Activated CD4-positive, alpha-beta T cell treated with anti-CD3 and anti-CD28 coated beads for 48 hours (primary cell): ENCODE measurements around the gene DNMT3A.
A peak's percentile ranks its signal among the peaks of the same experiment; 100 is the strongest.

ENCODE experiments used
- DNase-seq: peaks from one replicate; pipeline ENCODE4 v3.0.0-alpha.2; 2020

DNMT3A gene

GRCh38 chr2:25372405-25373268 lies 30.9 kb upstream of the DNMT3A start:
- DNase-seq, result no peak

- DNase-seq, result no peak
Observed at GRCh38 chr2:25371253-25372241, 29.8 kb upstream of the DNMT3A start.

GRCh38 chr2:25369876-25370275 lies 28.2 kb upstream of the DNMT3A start:
- DNase-seq, result no peak

GRCh38 chr2:25369439-25369838 lies 27.7 kb upstream of the DNMT3A start:
- no peak for DNase-seq

DNA sequence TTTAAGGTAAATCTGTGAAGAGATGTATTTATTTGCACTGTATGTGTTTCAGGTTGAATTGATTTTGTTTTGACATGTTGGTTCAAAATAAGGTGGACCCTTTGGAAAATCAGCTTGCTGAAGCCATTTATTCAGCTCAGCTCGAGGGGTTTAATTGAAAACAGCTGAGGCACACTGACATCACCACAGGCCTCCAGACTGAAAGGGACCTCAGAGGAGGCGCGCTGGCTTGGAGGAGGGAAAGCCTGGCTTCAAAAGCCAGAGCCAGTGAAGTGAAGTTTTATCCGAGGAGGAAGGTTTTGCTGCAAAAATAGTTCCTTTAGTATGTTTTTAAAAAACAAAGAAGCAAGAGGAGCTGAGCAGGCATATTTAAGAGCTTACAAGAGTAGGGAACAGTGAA lies 26.9 kb upstream of the DNMT3A start:
- DNase-seq, result no peak

- DNase-seq, result no peak
Observed at GRCh38 chr2:25367296-25367695, 25.6 kb upstream of the DNMT3A start.

- DNase-seq, result no peak
Observed at GRCh38 chr2:25366629-25367028, 24.9 kb upstream of the DNMT3A start.

- DNase-seq, result no peak
Observed at GRCh38 chr2:25365241-25365640, 23.5 kb upstream of the DNMT3A start.

GRCh38 chr2:25363733-25364132 lies 22.0 kb upstream of the DNMT3A start:
- no peak for DNase-seq

- peak; percentile 70 for DNase-seq
Observed at GRCh38 chr2:25362434-25363145, 20.9 kb upstream of the DNMT3A start.

- DNase-seq, result peak; percentile 97
Observed at GRCh38 chr2:25362049-25362433, 20.3 kb upstream of the DNMT3A start.

DNA sequence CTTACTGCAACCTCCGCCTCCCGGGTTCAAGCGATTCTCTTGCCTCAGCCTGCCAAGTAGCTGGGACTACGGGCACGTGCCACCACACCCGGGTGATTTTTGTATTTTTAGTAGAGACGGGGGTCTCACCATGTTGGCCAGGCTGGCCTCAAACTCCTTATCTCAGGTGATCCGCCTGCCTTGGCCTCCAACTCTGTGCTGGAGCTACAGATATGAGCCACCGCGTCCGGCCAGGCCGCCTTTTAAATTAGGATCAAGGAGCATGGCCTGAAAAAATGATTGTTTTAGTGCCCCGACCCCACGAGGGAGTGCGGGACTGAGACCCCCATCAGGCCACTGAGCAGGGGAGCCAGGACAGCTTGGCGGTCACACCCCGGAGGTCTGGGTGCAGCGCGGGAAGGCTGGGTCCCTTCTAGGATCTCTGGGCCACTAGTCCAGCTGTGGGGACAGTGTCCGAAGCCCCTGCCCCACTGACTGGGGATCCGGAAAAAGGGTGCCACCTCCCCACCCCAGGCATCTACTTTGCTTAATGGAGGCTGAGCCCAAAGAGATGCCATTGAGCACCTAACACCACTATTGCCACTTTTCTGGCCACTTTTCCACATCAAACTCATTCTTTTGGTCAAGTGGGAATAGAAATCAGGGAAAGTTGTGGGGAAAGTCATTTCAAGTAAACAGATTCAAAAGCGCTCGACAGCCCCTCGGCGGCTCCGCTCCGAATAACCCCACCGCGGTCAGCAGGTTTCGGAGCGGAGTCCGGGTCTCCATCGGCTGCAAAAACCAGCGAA lies 19.7 kb upstream of the DNMT3A start:
- no peak for DNase-seq

- DNase-seq, result no peak
Observed at GRCh38 chr2:25358836-25359235, 17.1 kb upstream of the DNMT3A start.

DNA sequence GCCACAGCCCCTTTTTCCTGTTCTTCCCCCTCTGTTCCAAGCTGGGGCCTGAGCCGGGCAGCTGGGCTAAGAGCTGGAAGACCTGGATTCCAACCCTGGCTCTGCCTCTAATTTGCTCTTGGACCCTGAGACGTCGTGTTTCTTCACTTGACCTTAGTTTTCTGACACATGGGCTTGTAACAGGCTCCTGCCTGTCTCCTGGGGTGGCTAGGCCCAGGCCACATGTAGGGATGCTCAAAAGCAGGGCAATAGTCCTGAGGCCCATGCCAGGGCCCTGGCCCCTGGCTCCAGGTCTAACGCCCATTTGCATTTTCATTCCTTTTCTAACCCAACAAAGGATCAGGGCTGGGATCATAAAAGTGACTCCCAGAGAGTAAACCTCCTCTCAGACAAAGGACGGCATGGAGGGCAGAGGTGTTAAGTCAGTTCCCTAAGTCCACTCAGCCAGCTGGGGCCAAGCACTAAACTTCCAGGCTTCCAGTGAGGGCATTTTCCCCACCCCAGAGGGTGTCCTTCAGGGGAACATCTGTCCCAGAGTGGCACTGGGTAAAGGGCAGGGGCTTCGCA lies 16.6 kb upstream of the DNMT3A start:
- no peak for DNase-seq

DNA sequence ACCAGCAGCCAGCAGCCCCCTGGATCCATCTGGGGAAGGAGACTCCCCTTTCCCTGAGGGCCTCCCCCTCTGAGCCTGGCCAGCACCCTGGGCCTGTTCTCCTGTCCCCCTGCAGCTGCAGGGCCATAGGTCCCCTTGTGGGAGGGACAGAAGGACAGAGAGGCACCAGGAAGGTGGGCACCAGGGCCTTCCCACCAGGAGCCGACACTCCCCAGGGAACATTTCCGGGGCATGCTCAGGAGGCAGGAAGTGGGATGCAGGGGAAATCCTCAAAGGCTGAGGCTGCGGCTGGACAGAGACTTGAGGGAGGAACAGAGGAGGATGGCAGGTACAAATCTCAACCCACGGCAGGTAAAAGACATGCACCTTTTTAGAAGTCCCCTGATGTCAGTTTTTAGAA lies 14.4 kb upstream of the DNMT3A start:
- DNase-seq, result no peak

GRCh38 chr2:25355270-25355669 lies 13.5 kb upstream of the DNMT3A start:
- no peak for DNase-seq

GRCh38 chr2:25354116-25354515 lies 12.4 kb upstream of the DNMT3A start:
- DNase-seq, result no peak

DNA sequence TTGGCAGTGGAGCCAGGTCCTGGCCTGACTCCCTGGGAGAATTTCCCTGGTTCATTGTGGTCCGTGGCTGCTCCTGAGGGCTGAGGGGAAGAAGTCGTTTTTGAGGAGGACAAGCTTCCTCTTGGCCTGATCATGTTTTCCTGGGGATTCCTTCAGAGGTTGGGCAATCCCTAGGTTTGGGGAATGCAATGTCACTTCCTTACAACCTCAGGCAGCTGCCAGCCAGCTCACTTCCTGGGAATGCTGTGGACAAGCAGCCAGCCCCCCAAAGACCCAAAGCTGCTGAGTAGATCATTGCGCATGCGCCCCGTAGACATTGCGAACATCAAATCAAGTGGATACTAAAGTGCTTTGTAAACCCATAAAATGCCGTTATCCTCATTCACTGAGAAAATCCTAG lies 7.7 kb upstream of the DNMT3A start:
- DNase-seq, result no peak

DNA sequence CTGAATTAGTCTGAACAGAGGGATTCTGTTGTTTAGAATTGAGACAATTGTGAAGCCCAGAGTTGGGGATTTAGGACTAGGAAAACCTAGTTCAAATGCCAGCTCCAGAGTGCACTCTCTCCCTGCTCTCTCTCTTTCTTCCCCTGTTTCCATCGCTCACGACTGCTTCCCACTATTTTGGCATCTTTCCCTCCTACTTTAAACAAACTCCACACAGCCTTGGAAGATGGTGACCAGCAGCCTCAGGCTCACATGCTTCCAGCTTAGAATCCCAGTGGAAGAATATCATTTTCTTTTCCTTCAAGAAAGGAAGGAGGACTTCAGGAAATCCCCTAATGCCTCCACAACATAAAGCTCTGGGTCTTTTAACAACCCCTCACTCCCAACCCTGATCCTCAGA lies 6.1 kb upstream of the DNMT3A start:
- DNase-seq, result no peak

DNA sequence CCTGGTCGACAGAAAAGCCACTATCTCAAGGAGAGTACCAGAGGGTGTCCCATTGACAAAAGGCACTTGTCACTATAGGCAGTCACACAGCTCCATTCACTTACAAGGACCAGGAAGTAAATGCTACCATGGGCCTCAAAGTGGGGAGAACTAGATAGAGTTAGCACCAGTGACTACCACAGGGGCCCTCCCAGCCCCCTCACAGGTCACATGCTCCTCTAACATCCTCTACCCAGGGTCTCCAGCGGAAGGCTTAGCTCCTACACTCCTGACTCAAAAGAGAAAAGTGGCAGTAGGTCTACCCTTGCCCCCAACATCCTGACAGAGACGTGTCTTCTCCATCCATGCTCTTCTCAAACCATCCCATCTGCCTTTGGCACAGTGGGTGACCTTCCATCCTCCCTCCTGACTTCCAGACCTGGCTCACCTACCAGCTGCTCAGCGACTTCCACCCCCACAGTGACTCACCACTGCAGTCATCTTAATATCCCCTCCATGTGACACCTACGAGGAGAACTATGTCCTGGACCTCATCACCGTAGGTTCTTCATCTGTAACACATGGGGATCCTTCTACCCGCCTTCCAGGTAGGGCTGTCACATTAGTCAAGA lies 5.6 kb upstream of the DNMT3A start:
- peak; percentile 72 for DNase-seq

DNA sequence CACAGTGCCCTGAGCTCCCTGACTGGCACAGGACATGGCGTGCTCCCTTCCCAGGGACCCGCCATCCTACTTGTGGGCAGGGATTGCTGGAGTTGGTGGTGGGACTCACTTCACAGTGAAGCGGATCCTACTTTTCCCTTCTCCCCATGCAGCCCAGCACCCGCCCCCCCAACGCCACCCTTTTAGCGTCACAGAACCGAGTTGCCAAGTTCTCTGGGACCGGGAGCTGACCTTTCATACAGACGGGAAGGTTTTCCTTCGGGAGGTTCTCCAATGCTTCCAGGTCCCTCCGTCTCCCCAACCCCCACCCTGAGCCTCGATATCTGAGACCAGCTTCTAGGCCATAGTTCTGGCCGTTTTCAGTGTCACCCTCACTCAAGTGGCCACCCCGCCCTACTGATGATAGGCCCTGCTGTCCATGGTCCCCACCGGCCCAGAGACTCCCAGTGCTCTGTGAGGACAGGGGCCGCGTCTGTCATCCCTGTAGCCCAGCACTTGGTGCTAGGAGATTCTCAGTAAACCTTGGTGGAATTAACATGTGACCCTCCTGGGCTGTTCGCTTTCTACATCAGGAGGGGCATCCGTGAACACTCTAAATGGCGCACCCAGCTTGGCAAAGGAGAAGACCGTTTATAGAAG lies 1.6 kb upstream of the DNMT3A start:
- no peak for DNase-seq
